ENCODE measurements around the gene TNS2. TPM values are rescaled to one million over a fixed set of nuclear protein-coding genes. Genes with fewer than 3 reads are reported as not detected.

The TNS2 gene
- total and polyA plus RNA-seq, 10 of the 15 experiments (the other 5 are each of a cell fraction or from before 2014, with no cell fraction given): 0.03 to 0.72 (median 0.16) TPM; not detected in 4

DNA sequence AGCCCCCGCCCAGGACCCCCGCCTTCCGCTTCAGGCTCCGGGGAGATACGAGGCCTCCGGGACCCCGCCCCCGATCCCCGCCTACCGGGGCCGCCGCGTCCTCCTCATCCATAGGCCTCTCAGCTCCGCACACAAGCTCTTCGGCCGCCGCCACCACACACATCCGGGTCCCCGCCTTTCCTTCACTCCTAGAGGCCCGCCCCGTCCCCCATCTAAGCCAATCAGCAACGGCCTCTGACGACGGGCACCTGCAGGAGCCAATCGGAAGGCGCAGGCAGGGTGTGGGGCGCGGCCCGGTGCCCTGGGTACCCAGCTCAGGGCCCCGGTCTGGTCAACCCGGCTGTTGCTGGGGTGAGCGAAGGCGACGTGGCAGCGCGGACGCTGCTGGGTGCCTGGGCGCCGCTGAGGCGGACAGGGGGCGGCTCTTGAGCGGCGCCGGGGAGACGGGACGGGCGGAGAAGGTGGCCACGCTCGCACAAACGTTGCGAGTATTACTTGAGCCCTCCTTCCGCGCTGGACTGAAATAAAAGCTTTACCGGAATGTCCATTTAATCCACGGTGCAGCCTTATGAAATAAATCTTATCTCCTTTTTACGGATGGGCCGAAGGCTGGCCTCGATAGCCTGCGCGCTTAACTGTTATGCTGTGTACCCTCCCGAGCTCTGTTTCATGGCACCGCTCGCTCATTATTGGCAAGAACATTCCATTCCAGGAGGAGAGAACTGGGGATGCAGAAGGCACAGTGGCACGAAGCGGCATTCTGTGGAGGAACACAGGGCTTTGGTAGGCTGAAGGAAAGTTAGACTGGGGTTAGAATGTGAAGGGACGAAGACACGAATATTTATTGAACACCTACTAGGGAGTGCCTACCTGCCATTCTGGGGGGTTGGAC is 29.6 kb downstream of the TNS2 start, which contains the start of gene SPRYD3:
Gene SPRYD3, minus strand, starts transcription at position 165 of the 892 bp plus-strand sequence. Its CDS starts 57 bp downstream, at position 108.
- BruUV-seq (replicated peaks): TSS peak; percentile 99
- no peaks in the 10 kb centered on the region; the same call in none of the 2 replicates for H3K4me1 ChIP-seq (ENCODE audit: control insufficient read depth, insufficient read depth, low read length)
- peak within 1 kb of the TSS; percentile 76 for H2AFZ ChIP-seq (ENCODE audit: control insufficient read depth, low read depth, low read length)
- DNase-seq (ENCODE audit: low read depth, low spot score) (peak; percentile 77), ATAC-seq (peak; percentile 99), FAIRE-seq (peak; percentile 91)
- H4K20me1 ChIP-seq (ENCODE audit: control insufficient read depth, insufficient read depth): no peaks in the 10 kb centered on the region
- POLR2A ChIA-PET: interaction anchor here (0.6 to 2.5 kb wide), 16 partner anchors 10 to 558 kb away, joined by 3 to 12 read pairs (median 4); partner anchors contain the start of genes EIF4B, ESPL1, IGFBP6 and SOAT2
- peak within 1 kb of the TSS; percentile 99 for H3K4me2 ChIP-seq (ENCODE audit: control insufficient read depth, insufficient read depth)
- 5% methylated on average over 54 of the region's 67 CpGs for WGBS (ENCODE audit: insufficient coverage, insufficient replicate concordance, low lambda C conversion rate, missing lambda C conversion rate)
- H3K9ac ChIP-seq (ENCODE audit: control insufficient read depth, insufficient read depth, low read length): peak within 1 kb of the TSS; percentile 87
- no peaks in the 10 kb centered on the region for H3K27me3 ChIP-seq (replicated peaks in 1 of 2; ENCODE audit: control insufficient read depth in 2 of 2, insufficient read depth in 2 of 2, low read length in 1 of 2)
- RAD21 ChIA-PET (ENCODE audit: unreplicated experiment): interaction anchor here (0.7 to 4.1 kb wide), 14 partner anchors 13 to 672 kb away, joined by 3 to 25 read pairs (median 3); partner anchors contain the start of genes ATP5MC2, CISTR, EIF4B and SOAT2
- SMC1A ChIA-PET (ENCODE audit: uncharacterized antibody, unreplicated experiment): interaction anchor here (0.6 to 4.6 kb wide), 9 partner anchors 11 to 207 kb away, joined by 3 to 19 read pairs (median 3); partner anchors contain the start of gene SOAT2
- peak within 1 kb of the TSS; percentile 74 for H3K27ac ChIP-seq (ENCODE audit: control insufficient read depth, insufficient read depth)
- intact Hi-C loops (cut with micrococcal nuclease; ENCODE audit: unreplicated experiment): loop anchor here (2.0 kb wide), 1 partner anchor 73 kb away; the partner anchor contains the start of gene EIF4B
- peaks cover 0 to 2% of the 10 kb centered on the region in 2 experiments; a peak in 2 of 4 replicates for H3K36me3 ChIP-seq (ENCODE audit: control insufficient read depth in 2 of 2, insufficient read depth in 2 of 2, low read length in 1 of 2)
- CTCF ChIA-PET: interaction anchor here (0.5 to 13.2 kb wide), 12 partner anchors 13 to 402 kb away, joined by 3 to 177 read pairs (median 4); partner anchors contain the start of genes AAAS, IGFBP6 and SOAT2
- H3K9me3 ChIP-seq (replicated peaks; ENCODE audit: control insufficient read depth, insufficient read depth, low read length): no peaks in the 10 kb centered on the region
- in situ Hi-C loops (cut with MboI): no loop called here
- peak within 1 kb of the TSS; percentile 90 for H3K4me3 ChIP-seq
- peaks cover 6% of the 10 kb centered on the region for H3K79me2 ChIP-seq (ENCODE audit: control insufficient read depth, insufficient read depth, low read length)
- no peak for TF ChIP-seq FOXM1 (IDR thresholded peaks at IDR 0.05; ENCODE audit: low read depth, low read length)
- TF ChIP-seq ZSCAN29 (IDR thresholded peaks at IDR 0.05): 0 out of 2 replicates have a peak, but pooled peaks have one; percentile 30
- TF ChIP-seq FOXK2 (IDR thresholded peaks at IDR 0.05): no peak
- TF ChIP-seq POLR2A (IDR thresholded peaks at IDR 0.05; ENCODE audit: low read depth, low read length): peak; percentile 95
- TF ChIP-seq, protein P1, sequence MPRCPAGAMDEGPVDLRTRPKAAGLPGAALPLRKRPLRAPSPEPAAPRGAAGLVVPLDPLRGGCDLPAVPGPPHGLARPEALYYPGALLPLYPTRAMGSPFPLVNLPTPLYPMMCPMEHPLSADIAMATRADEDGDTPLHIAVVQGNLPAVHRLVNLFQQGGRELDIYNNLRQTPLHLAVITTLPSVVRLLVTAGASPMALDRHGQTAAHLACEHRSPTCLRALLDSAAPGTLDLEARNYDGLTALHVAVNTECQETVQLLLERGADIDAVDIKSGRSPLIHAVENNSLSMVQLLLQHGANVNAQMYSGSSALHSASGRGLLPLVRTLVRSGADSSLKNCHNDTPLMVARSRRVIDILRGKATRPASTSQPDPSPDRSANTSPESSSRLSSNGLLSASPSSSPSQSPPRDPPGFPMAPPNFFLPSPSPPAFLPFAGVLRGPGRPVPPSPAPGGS (IDR thresholded peaks at IDR 0.05; ENCODE audit: borderline replicate concordance, insufficient read depth, low read depth, low read length, poor library complexity, severe bottlenecking): no peak
- TF ChIP-seq NRF1 (conservative IDR thresholded peaks at IDR 0.05; ENCODE audit: low read depth, low read length): no peak
- no peak for TF ChIP-seq RBBP5 (conservative IDR thresholded peaks at IDR 0.05)
- TF ChIP-seq PML (IDR thresholded peaks at IDR 0.05; ENCODE audit: low read length): peak; percentile 63; the same call in 1 of the 2 replicates
- no peak for TF ChIP-seq WRNIP1 (IDR thresholded peaks at IDR 0.05; ENCODE audit: borderline replicate concordance, low read depth, low read length)
- TF ChIP-seq CREM (IDR thresholded peaks at IDR 0.05; ENCODE audit: low read depth): peak; percentile 51; the same call in 1 of the 2 replicates
- TF ChIP-seq MEF2B (IDR thresholded peaks at IDR 0.05; ENCODE audit: partially characterized antibody, poor library complexity, severe bottlenecking): no peak
- TF ChIP-seq, protein P2, sequence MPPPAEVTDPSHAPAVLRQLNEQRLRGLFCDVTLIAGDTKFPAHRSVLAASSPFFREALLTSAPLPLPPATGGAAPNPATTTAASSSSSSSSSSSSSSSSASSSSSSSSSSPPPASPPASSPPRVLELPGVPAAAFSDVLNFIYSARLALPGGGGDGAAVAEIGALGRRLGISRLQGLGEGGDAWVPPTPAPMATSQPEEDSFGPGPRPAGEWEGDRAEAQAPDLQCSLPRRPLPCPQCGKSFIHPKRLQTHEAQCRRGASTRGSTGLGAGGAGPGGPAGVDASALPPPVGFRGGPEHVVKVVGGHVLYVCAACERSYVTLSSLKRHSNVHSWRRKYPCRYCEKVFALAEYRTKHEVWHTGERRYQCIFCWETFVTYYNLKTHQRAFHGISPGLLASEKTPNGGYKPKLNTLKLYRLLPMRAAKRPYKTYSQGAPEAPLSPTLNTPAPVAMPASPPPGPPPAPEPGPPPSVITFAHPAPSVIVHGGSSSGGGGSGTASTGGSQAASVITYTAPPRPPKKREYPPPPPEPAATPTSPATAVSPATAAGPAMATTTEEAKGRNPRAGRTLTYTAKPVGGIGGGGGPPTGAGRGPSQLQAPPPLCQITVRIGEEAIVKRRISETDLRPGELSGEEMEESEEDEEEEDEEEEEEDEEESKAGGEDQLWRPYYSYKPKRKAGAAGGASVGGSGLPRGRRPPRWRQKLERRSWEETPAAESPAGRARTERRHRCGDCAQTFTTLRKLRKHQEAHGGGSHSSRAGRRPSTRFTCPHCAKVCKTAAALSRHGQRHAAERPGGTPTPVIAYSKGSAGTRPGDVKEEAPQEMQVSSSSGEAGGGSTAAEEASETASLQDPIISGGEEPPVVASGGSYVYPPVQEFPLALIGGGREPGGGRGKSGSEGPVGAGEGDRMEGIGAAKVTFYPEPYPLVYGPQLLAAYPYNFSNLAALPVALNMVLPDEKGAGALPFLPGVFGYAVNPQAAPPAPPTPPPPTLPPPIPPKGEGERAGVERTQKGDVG (CRISPR knock-in tag; IDR thresholded peaks at IDR 0.05): no peak
- no peak for TF ChIP-seq ETV6 (conservative IDR thresholded peaks at IDR 0.05 in 1 of 2, IDR thresholded peaks at IDR 0.05 in 1 of 2; ENCODE audit: borderline replicate concordance in 1 of 2, low read depth in 1 of 2)
- TF ChIP-seq JUND (IDR thresholded peaks at IDR 0.05; ENCODE audit: low read depth, low read length): no peak
- peak; percentile 72 for TF ChIP-seq KLF5 (IDR thresholded peaks at IDR 0.05; ENCODE audit: partially characterized antibody)
- TF ChIP-seq SPI1 (IDR thresholded peaks at IDR 0.05; ENCODE audit: borderline replicate concordance, insufficient read depth, low read depth, low read length): no peak
- TF ChIP-seq HCFC1 (IDR thresholded peaks at IDR 0.05; ENCODE audit: low read length): no peak

Measured in GM12878 (cell line).